ENCODE results near the gene RWDD1. TPM values are rescaled to one million over a fixed set of nuclear protein-coding genes. Genes with fewer than 3 reads are reported as not detected.
"Not testable (repeated sequence)": the region's sequence is repeated elsewhere in the genome, so short reads cannot be mapped to it uniquely, and the experiment has no call there.

The RWDD1 gene
- polyA plus RNA-seq, 1 donor, result 46.2 TPM

GRCh38 chr6:116561377-116562018, 9.8 kb upstream of the RWDD1 start:
- peak; percentile 74 for DNase-seq

GRCh38 chr6:116562019-116562403, 9.3 kb upstream of the RWDD1 start:
- no peak for DNase-seq

GRCh38 chr6:116562614-116563013, 8.7 kb upstream of the RWDD1 start:
- no peak for DNase-seq

- no peak for DNase-seq
These were observed 7.5 kb upstream of the RWDD1 start for GRCh38 chr6:116563830-116564229.

GRCh38 chr6:116564311-116564710, 7.0 kb upstream of the RWDD1 start:
- no peak for DNase-seq

- no peak for DNase-seq
These were observed 6.1 kb upstream of the RWDD1 start for GRCh38 chr6:116564921-116565872.

GRCh38 chr6:116568111-116568510, 3.2 kb upstream of the RWDD1 start:
- DNase-seq, result no peak

GRCh38 chr6:116568821-116569755, 2.2 kb upstream of the RWDD1 start:
- no peak for DNase-seq

GRCh38 chr6:116571683-116572000, 338 bp downstream of the RWDD1 start:
- DNase-seq, result no peak

- DNase-seq, result peak; percentile 8
These were observed 858 bp downstream of the RWDD1 start for GRCh38 chr6:116572162-116572561.

- no peak for DNase-seq
These were observed 3.9 kb downstream of the RWDD1 start for GRCh38 chr6:116575227-116575626.

- no peak for DNase-seq
These were observed 6.2 kb downstream of the RWDD1 start for GRCh38 chr6:116577486-116577885.

- no peak for DNase-seq
These were observed 7.0 kb downstream of the RWDD1 start for GRCh38 chr6:116578335-116578734.

- DNase-seq, result no peak
These were observed 7.8 kb downstream of the RWDD1 start for GRCh38 chr6:116579143-116579542.

- DNase-seq, result no peak
These were observed 8.9 kb downstream of the RWDD1 start for GRCh38 chr6:116580198-116580597.

- DNase-seq, result no peak
These were observed 15.0 kb downstream of the RWDD1 start for GRCh38 chr6:116586276-116586675.

GRCh38 chr6:116586738-116587137, 15.4 kb downstream of the RWDD1 start:
- no peak for DNase-seq

- no peak for DNase-seq
These were observed 23.9 kb downstream of the RWDD1 start for GRCh38 chr6:116595247-116595646.

- DNase-seq, result peak; percentile 15
These were observed 25.5 kb downstream of the RWDD1 start for GRCh38 chr6:116596815-116597214.

- DNase-seq, result not testable (repeated sequence)
These were observed 32.6 kb downstream of the RWDD1 start for GRCh38 chr6:116603916-116604315.

- DNase-seq, result not testable (repeated sequence)
These were observed 33.6 kb downstream of the RWDD1 start for GRCh38 chr6:116604868-116605267.

- DNase-seq, result no peak
These were observed 34.6 kb downstream of the RWDD1 start for GRCh38 chr6:116605935-116606334.

- DNase-seq, result no peak
These were observed 39.8 kb downstream of the RWDD1 start for GRCh38 chr6:116611056-116611455.

Data from hindlimb muscle (tissue), 1 donor.